ENCODE measurements around the gene HCK.

The HCK gene

DNA sequence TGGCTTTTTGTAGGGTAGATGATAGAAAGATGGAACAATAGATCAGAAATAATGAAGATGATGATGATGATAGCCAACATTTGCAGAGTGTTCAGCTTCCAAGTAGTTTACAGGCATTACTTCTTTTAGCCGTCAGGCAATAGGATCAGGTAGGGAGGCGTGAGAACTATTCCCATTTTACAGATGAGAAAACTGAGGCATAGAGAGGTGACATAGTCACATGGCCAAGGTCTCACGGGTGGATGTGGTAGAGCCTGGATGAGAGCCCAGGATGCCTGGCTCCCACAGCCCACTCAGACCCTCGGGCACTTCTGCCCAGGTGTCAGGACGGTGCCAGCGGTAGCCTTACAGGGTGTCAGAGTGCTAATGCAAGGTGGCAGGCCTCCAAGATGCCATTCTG, 31.4 kb downstream of the HCK start:
- no peaks in the 10 kb centered on the region for H3K9me3 ChIP-seq (ENCODE audit: control insufficient read depth, low read depth, low read length)
- H3K27me3 ChIP-seq (ENCODE audit: control insufficient read depth, insufficient read depth, low read length) = no peaks in the 10 kb centered on the region
- H3K27ac ChIP-seq (ENCODE audit: low read length) = no peak overlapping the region
- H3K4me1 ChIP-seq (ENCODE audit: control insufficient read depth, low read depth, low read length) = no peaks in the 10 kb centered on the region
- no peak overlapping the region for H3K9ac ChIP-seq (ENCODE audit: low read length)
- no peak overlapping the region for H3K4me3 ChIP-seq (ENCODE audit: low read length)
- H3K36me3 ChIP-seq (ENCODE audit: control insufficient read depth, low read depth, low read length) = no peaks in the 10 kb centered on the region

DNA sequence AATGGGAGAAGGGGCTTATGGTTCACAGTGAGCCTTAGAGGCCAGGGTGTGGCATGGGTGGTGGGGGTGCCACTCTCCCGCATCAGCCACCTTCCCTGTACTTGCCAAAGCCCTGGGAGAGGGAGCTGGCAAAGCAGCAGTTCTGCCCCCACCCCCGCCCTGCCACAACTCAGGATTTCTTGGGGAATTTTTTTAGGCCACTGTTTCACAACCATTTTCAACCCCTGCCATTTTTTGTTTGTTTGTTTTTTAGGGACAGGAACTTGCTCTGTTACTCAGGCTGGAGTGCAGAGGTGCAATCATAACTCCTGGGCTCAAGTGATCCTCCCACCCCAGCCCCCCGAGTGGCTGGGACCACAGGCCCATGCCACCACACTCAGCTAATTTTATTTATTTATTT, 35.0 kb downstream of the HCK start:
- H3K4me3 ChIP-seq (ENCODE audit: low read length) = no peak overlapping the region
- H3K27me3 ChIP-seq (ENCODE audit: control insufficient read depth, insufficient read depth, low read length) = no peaks in the 10 kb centered on the region
- H3K9ac ChIP-seq (ENCODE audit: low read length) = no peak overlapping the region
- H3K27ac ChIP-seq (ENCODE audit: low read length) = no peak overlapping the region
- peaks cover 28% of the 10 kb centered on the region for H3K4me1 ChIP-seq (ENCODE audit: control insufficient read depth, low read depth, low read length)
- no peaks in the 10 kb centered on the region for H3K9me3 ChIP-seq (ENCODE audit: control insufficient read depth, low read depth, low read length)
- no peaks in the 10 kb centered on the region for H3K36me3 ChIP-seq (ENCODE audit: control insufficient read depth, low read depth, low read length)

DNA sequence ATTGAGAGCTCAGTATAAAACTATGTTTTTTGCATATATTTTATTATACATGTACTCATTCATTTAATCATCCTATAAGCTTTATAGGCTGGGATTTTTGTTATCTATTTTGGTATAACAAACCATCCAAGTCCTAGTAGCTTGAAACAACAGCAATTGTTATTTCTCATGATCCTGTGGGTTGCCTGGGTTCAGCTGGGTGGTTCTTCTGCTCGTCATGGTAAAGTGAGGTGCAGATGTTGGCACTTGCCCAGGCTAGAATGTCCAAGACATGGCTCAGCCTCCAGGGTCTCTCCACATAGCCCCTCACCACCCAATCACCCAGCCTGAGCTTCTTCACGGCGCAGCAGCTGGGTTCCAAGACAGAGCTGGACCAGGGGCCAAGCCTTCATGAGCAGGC, 36.7 kb downstream of the HCK start:
- no peaks in the 10 kb centered on the region for H3K9me3 ChIP-seq (ENCODE audit: control insufficient read depth, low read depth, low read length)
- no peak overlapping the region for H3K4me3 ChIP-seq (ENCODE audit: low read length)
- H3K36me3 ChIP-seq (ENCODE audit: control insufficient read depth, low read depth, low read length) = no peaks in the 10 kb centered on the region
- H3K27me3 ChIP-seq (ENCODE audit: control insufficient read depth, insufficient read depth, low read length) = no peaks in the 10 kb centered on the region
- no peak overlapping the region for H3K9ac ChIP-seq (ENCODE audit: low read length)
- peaks cover 28% of the 10 kb centered on the region for H3K4me1 ChIP-seq (ENCODE audit: control insufficient read depth, low read depth, low read length)
- H3K27ac ChIP-seq (ENCODE audit: low read length) = no peak overlapping the region

DNA sequence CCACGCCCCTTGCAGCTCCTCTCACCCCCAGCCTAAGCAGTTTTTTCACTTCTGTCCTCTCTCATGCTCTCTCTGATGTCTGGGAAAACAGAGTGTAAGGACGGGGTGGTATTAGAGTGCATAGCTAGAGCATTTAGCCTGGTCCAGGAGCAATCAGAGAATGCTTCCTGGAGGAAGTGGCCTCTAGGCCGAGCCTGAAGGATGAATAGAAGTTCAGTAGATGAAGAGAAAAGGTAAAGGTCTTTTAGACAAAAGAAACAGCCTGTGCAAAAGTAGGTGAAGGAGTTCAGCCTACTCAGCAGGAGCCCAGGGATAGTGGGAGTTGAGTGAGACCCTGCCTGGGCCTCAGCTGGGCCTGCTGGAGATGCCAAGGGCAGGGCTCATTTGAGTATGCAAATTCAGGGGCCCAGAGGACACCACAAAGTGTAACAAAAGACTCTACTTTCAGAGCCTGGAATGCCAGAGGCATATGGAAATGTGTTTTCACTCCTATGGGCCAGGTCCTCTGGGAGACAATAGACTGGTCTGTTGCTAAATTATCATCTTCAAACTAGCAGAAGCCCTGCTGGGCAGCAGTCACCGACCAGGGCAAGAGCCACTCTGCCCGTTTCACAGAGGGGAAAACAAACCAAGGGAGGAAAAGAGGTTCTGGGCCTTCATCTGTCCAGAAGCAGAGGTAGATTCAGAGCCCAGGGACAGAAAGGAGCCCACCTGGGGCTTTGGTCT, 37.8 kb downstream of the HCK start:
- H3K9ac ChIP-seq (ENCODE audit: low read length) = peak overlapping the region; percentile 3
- H3K36me3 ChIP-seq (ENCODE audit: control insufficient read depth, low read depth, low read length) = no peaks in the 10 kb centered on the region
- H3K4me3 ChIP-seq (ENCODE audit: low read length) = no peak overlapping the region
- no peak overlapping the region for H3K27ac ChIP-seq (ENCODE audit: low read length)
- H3K27me3 ChIP-seq (ENCODE audit: control insufficient read depth, insufficient read depth, low read length) = no peaks in the 10 kb centered on the region
- H3K4me1 ChIP-seq (ENCODE audit: control insufficient read depth, low read depth, low read length) = peaks cover 28% of the 10 kb centered on the region
- H3K9me3 ChIP-seq (ENCODE audit: control insufficient read depth, low read depth, low read length) = no peaks in the 10 kb centered on the region

DNA sequence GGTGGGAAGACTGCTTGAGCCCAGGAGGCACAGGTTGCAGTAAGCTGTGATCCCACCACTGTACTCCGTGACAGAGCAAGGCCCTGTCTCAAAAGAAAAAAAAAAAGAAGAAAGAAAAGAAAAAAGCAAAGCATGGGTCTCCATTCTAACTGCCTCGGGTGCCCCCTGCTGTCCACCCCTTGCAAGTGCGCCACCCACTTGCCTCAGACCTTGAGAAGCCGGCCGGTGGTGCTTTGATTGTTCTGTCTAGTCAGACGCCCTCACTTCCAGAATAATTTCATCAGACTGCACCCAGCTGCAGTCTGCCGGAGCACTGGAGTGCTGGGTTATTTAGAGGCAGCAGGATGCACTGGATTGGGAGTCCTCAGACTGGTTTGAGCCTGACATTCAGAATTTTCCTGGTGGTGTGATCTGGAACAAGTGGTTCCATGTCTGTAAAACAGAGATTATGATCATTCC, 39.9 kb downstream of the HCK start:
- Histone ChIP-seq H3K9me3 (ENCODE audit: control insufficient read depth, low read depth, low read length) (no peaks in the 10 kb centered on the region), H3K9ac (ENCODE audit: low read length) (no peak overlapping the region), H3K27me3 (ENCODE audit: control insufficient read depth, insufficient read depth, low read length) (no peaks in the 10 kb centered on the region), H3K36me3 (ENCODE audit: control insufficient read depth, low read depth, low read length) (no peaks in the 10 kb centered on the region), H3K27ac (ENCODE audit: low read length) (no peak overlapping the region), H3K4me1 (ENCODE audit: control insufficient read depth, low read depth, low read length) (peaks cover 28% of the 10 kb centered on the region), H3K4me3 (ENCODE audit: low read length) (no peak overlapping the region)

DNA sequence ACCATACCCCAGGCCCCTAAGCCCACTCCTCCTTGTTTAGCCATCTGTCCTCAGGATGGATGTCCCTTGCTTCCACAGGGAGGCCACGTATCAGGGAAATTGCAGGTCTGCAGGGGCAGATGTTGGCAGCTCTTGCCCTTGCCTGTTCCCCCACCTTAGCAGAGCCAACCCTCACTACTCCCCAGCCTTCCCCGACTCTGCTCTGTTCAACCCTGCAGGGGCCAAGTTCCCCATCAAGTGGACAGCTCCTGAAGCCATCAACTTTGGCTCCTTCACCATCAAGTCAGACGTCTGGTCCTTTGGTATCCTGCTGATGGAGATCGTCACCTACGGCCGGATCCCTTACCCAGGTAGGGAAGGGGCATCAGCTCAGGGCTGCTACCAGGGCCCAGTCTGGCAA, 46.7 kb downstream of the HCK start:
- Histone ChIP-seq H3K36me3 (ENCODE audit: control insufficient read depth, low read depth, low read length) (no peaks in the 10 kb centered on the region), H3K4me1 (ENCODE audit: control insufficient read depth, low read depth, low read length) (no peaks in the 10 kb centered on the region), H3K4me3 (ENCODE audit: low read length) (no peak overlapping the region), H3K27ac (ENCODE audit: low read length) (no peak overlapping the region), H3K9ac (ENCODE audit: low read length) (no peak overlapping the region), H3K9me3 (ENCODE audit: control insufficient read depth, low read depth, low read length) (no peaks in the 10 kb centered on the region), H3K27me3 (ENCODE audit: control insufficient read depth, insufficient read depth, low read length) (peaks cover 4% of the 10 kb centered on the region)

DNA sequence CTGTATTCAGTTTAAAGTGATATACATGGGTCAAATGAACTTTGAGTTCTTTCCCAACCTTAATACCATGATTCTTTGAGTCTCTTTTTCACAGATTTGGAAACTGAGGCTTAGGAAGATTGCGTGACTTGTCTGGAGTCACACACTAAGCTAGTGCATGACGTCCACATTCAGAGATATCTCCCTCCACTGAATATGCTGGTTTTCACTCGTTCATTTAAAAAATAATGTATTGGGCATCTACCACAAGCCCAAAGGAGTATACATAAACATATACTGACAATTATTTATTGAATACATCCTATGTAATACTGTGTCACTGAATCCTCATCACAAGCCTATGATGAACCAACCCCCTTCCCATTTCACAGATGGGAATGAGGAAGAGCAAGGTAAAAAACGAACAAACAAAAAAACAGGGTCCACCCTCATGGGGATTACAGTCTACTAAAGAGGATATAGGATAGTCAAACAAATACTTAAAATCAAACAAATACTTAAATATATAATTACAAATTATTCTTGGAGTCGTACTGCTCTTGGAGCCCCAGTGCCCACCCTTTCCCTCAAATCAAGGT, 56.9 kb downstream of the HCK start:
- Histone ChIP-seq H3K27ac (ENCODE audit: low read length) (no peak overlapping the region), H3K36me3 (ENCODE audit: control insufficient read depth, low read depth, low read length) (no peaks in the 10 kb centered on the region), H3K27me3 (ENCODE audit: control insufficient read depth, insufficient read depth, low read length) (no peaks in the 10 kb centered on the region), H3K9ac (ENCODE audit: low read length) (peak overlapping the region; percentile 96), H3K9me3 (ENCODE audit: control insufficient read depth, low read depth, low read length) (no peaks in the 10 kb centered on the region), H3K4me3 (ENCODE audit: low read length) (peak overlapping the region; percentile 89), H3K4me1 (ENCODE audit: control insufficient read depth, low read depth, low read length) (no peaks in the 10 kb centered on the region)

DNA sequence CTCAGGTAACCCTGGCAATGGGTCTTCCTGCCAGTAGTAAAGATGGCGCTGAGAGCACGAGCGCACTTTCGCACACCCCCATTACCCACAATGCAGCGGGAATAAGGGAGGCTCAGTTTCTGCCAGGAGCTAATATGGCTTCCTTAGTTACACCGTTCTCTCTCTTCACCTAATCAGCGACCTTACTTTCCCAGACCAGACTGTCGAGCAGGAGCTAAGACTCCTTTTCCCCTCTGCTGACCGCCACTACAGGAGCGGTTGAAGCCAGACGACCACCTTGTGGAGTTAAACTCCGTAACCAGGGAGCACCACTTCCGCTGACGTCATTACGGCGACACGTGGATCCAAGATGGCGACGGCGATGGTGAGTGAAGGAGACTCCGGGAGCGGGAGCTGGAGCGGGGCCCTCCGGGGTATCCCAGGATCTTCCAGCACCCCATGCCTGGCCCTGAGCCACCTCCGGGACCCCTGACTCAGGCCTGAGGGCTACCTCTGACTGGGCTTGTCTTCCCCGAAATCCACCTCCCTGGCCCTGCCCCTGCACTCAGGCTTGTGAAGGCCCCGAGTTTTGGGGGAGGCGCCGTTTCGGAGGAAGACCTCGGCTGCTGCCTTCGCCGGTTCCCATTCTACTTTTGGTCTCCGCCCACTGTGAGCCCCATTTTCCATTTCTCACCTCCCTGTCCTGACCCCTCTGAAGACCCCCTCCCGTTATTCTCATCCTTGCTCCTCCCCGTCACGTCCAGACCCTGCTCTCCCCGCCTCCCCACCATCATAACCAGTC, 57.5 kb downstream of the HCK start, which contains the start of gene TM9SF4:
TSS of gene TM9SF4 (plus strand) at position 323 of the 781 bp plus-strand sequence. CDS start at position 350, 27 bp downstream.
- H3K36me3 ChIP-seq (ENCODE audit: control insufficient read depth, low read depth, low read length) = no peaks in the 10 kb centered on the region

DNA sequence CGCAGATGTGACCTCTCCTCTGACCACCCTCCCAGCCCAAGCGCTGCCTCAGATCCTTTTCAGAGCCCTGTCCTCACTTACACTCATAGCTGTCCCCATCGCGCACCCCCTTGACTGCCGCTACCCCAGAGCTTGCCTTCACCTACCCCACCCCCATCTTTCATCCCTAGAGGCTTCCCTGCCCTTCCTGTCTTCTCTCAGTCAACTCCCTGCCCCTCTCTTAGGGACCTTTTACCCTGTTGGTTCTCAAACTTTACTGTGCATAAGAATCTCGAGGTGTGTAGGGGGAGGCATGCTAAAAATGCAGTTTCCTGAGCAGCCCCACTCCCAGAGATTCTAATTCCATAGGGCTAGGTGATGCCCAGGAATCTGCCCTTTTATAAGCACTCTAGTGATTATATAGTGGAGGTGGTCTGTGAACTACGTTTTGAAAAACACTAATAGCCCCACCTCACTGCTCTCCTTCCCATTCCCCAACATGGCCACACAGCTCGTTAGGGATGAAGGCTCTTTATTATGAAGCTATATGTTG, 58.2 kb downstream of the HCK start:
- H3K4me3 ChIP-seq (ENCODE audit: low read length) = peak overlapping the region; percentile 89
- H3K9me3 ChIP-seq (ENCODE audit: control insufficient read depth, low read depth, low read length) = no peaks in the 10 kb centered on the region
- H3K36me3 ChIP-seq (ENCODE audit: control insufficient read depth, low read depth, low read length) = peaks cover 3% of the 10 kb centered on the region
- peak overlapping the region; percentile 96 for H3K9ac ChIP-seq (ENCODE audit: low read length)
- no peaks in the 10 kb centered on the region for H3K27me3 ChIP-seq (ENCODE audit: control insufficient read depth, insufficient read depth, low read length)
- no peaks in the 10 kb centered on the region for H3K4me1 ChIP-seq (ENCODE audit: control insufficient read depth, low read depth, low read length)
- peak overlapping the region; percentile 100 for H3K27ac ChIP-seq (ENCODE audit: low read length)

More for the DNA sequence above, 57.5 kb downstream of the HCK start, which contains the start of gene TM9SF4:
- peak within 1 kb of the TSS; percentile 100 for H3K27ac ChIP-seq (ENCODE audit: low read length)
- H3K9ac ChIP-seq (ENCODE audit: low read length) = peak within 1 kb of the TSS; percentile 96
- peak within 1 kb of the TSS; percentile 89 for H3K4me3 ChIP-seq (ENCODE audit: low read length)
- H3K27me3 ChIP-seq (ENCODE audit: control insufficient read depth, insufficient read depth, low read length) = no peaks in the 10 kb centered on the region
- no peaks in the 10 kb centered on the region for H3K9me3 ChIP-seq (ENCODE audit: control insufficient read depth, low read depth, low read length)
- H3K4me1 ChIP-seq (ENCODE audit: control insufficient read depth, low read depth, low read length) = no peaks in the 10 kb centered on the region

DNA sequence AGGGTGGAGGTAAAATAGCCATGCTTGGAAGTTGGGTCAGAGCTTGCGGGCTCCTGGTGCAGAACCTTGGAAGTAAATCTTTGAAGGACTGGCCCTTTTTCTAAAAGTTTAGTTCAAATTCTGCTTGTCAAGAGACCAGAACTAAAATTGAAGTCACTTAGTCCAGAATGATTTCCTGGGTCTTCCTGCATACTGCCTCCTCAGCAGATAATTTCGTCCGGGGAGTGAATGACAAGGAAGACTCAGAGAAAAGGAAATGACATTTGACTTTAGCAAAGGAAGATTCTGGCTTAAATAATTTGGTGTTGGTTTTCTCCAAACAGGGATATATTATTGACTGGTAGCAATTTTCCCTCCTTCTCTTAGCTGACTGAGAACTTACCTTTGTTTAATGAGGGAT, 58.7 kb downstream of the HCK start:
- H3K36me3 ChIP-seq (ENCODE audit: control insufficient read depth, low read depth, low read length) = peaks cover 6% of the 10 kb centered on the region
- no peak overlapping the region for H3K27ac ChIP-seq (ENCODE audit: low read length)
- no peaks in the 10 kb centered on the region for H3K27me3 ChIP-seq (ENCODE audit: control insufficient read depth, insufficient read depth, low read length)
- peak overlapping the region; percentile 96 for H3K9ac ChIP-seq (ENCODE audit: low read length)
- no peaks in the 10 kb centered on the region for H3K4me1 ChIP-seq (ENCODE audit: control insufficient read depth, low read depth, low read length)
- peak overlapping the region; percentile 89 for H3K4me3 ChIP-seq (ENCODE audit: low read length)
- no peaks in the 10 kb centered on the region for H3K9me3 ChIP-seq (ENCODE audit: control insufficient read depth, low read depth, low read length)

DNA sequence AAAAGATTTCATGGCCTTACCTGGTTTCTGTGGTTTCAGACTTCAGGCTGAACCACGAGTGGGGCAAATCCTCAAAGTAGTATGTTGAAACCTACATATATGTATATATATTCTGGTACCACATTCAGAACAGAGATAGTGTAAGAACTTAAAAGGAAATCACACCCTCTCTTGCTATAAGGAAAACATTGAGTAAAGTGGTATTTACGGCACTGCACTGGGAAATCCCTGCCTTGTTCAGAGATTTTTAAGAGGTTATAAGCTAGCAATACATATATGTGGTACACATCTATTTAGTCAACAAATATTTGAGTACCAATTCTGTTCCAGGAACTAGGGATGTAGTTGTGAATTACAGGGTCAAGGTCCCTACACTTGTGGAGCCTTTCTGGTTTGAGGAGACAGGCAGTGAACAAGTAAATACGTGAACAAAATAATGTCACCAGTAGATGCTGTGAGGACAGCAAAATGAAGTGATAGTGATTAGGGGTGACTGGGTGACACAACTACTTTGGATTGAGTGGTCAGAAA, 59.2 kb downstream of the HCK start:
- Histone ChIP-seq H3K9ac (ENCODE audit: low read length) (no peak overlapping the region), H3K27ac (ENCODE audit: low read length) (no peak overlapping the region), H3K9me3 (ENCODE audit: control insufficient read depth, low read depth, low read length) (no peaks in the 10 kb centered on the region), H3K36me3 (ENCODE audit: control insufficient read depth, low read depth, low read length) (peaks cover 6% of the 10 kb centered on the region), H3K27me3 (ENCODE audit: control insufficient read depth, insufficient read depth, low read length) (no peaks in the 10 kb centered on the region), H3K4me3 (ENCODE audit: low read length) (no peak overlapping the region), H3K4me1 (ENCODE audit: control insufficient read depth, low read depth, low read length) (no peaks in the 10 kb centered on the region)
